SU-DHL-6 (cell line): ENCODE results near the gene SAFB.

Experiments
- H2AFZ ChIP-seq: fragments of 200-600 bp; sonication (generic); 2 replicates; pipeline ENCODE4 v1.6.1; 2014; ENCODE audit warnings: low read depth, mild to moderate bottlenecking, moderate library complexity, mixed read lengths, antibody characterized with exemption, low read length; ENCODE audit not compliant: severe bottlenecking
- H3F3A ChIP-seq: fragments of 200-600 bp; shearing (Covaris generic); 2 replicates; pipeline ENCODE4 v1.6.0; 2016; ENCODE audit warnings: antibody characterized with exemption, mild to moderate bottlenecking; ENCODE audit not compliant: insufficient read depth
- H3K27ac ChIP-seq: fragments of 200-600 bp; sonication (generic); 2 replicates; pipeline ENCODE4 v1.5.1; 2016; ENCODE audit warnings: low read depth, mild to moderate bottlenecking, low read length, moderate library complexity, mixed read lengths
- H3K27me3 ChIP-seq: fragments of 200-600 bp; sonication (generic), shearing (Covaris generic); 2 replicates; pipeline ENCODE4 v1.6.0; 2014; ENCODE audit warnings: mild to moderate bottlenecking, low read length
- H3K36me3 ChIP-seq: fragments of 200-600 bp; sonication (generic); 2 replicates; pipeline ENCODE4 v1.6.1; 2014; ENCODE audit warnings: mild to moderate bottlenecking, low read length, mixed read lengths
- H3K4me2 ChIP-seq: fragments of 300-600, 200-600 bp; shearing (Covaris generic), sonication (generic); 2 replicates; pipeline ENCODE4 v1.6.0; 2014; ENCODE audit warnings: low read length, low read depth, mild to moderate bottlenecking; ENCODE audit not compliant: poor library complexity, severe bottlenecking
- H3K4me3 ChIP-seq: fragments of 200-600 bp; sonication (generic); 2 replicates; pipeline ENCODE4 v1.5.1; 2014; ENCODE audit warnings: antibody characterized with exemption, low read length, mild to moderate bottlenecking, mixed read lengths; ENCODE audit not compliant: insufficient read depth, poor library complexity, severe bottlenecking
- H3K79me2 ChIP-seq: fragments of 200-600 bp; sonication (generic); 2 replicates; pipeline ENCODE4 v1.6.1; 2014; ENCODE audit warnings: mild to moderate bottlenecking, low read length, moderate library complexity; ENCODE audit not compliant: insufficient read depth
- H3K9ac ChIP-seq: fragments of 200-600 bp; sonication (generic); 2 replicates; pipeline ENCODE4 v1.7.0; 2014; ENCODE audit warnings: mild to moderate bottlenecking, low read length
- H3K9me2 ChIP-seq: fragments of 200-600 bp; sonication (generic); replicated peaks from 2 replicates; pipeline ENCODE4 v1.6.1; 2014; ENCODE audit warnings: low read length; ENCODE audit not compliant: insufficient read depth
- H3K9me3 ChIP-seq: fragments of 200-600 bp; sonication (generic); 2 replicates; pipeline ENCODE4 v1.6.1; 2014; ENCODE audit warnings: low read length, mixed read lengths; ENCODE audit not compliant: insufficient read depth
- H4K20me1 ChIP-seq: fragments of 200-600 bp; sonication (generic); 2 replicates; pipeline ENCODE4 v1.6.1; 2014; ENCODE audit warnings: low read depth, mild to moderate bottlenecking, antibody characterized with exemption, low read length, moderate library complexity, mixed read lengths
- CTCF ChIP-seq: fragments of 200-600 bp; sonication (generic); IDR thresholded peaks from one replicate; pipeline ENCODE4 v1.5.1; 2017; ENCODE audit warnings: antibody characterized with exemption, mild to moderate bottlenecking, low read length, moderate library complexity; ENCODE audit not compliant: insufficient read depth, poor library complexity, severe bottlenecking
- EZH2phosphoT487 ChIP-seq: fragments of 200-600 bp; sonication (generic), shearing (Covaris generic); conservative IDR thresholded peaks from 2 replicates; pipeline ENCODE4 v1.6.1; 2018; ENCODE audit warnings: mild to moderate bottlenecking, antibody characterized with exemption, low read length, moderate library complexity, mixed read lengths

SAFB gene

GRCh38 chr19:5579286-5579685 is 43.6 kb upstream of the SAFB start:
- Histone ChIP-seq H4K20me1 (no peaks in the 10 kb centered on the region), H3K9me2 (no peaks in the 10 kb centered on the region), H3K9me3 (no peaks in the 10 kb centered on the region), H3K27me3 (no peaks in the 10 kb centered on the region), H3F3A (no peaks in the 10 kb centered on the region), H3K79me2 (no peaks in the 10 kb centered on the region), H3K4me3 (no peak overlapping the region), H3K4me2 (no peak overlapping the region), H2AFZ (no peak overlapping the region), H3K36me3 (no peaks in the 10 kb centered on the region), H3K27ac (no peak overlapping the region), H3K9ac (no peak overlapping the region)
- no peak for TF ChIP-seq EZH2phosphoT487
- TF ChIP-seq CTCF, result no peak

DNA sequence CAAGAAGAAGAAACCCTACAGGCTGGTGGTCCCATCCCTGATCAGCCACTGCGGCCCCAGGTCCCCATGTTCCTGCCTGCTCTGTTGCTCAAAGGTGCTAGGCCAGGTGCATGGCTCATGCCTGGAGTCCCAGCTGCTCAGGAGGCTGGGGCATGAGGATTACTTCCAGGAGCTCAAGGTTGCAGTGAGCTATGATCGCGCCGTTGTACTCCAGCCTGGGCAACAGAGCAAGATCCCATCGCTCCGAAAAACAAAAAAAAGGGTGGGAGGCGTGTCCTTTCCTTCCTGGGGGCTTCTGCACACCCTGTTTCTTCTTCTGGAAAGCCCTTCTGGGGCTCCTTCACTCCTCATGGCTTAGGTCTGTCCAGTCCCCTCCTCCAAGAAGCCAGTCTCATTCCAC is 43.2 kb upstream of the SAFB start:
- H3K9me2 ChIP-seq, result no peaks in the 10 kb centered on the region
- no peak overlapping the region for H2AFZ ChIP-seq
- no peaks in the 10 kb centered on the region for H4K20me1 ChIP-seq
- no peaks in the 10 kb centered on the region for H3K27me3 ChIP-seq
- no peak overlapping the region for H3K4me3 ChIP-seq
- H3K9me3 ChIP-seq, result no peaks in the 10 kb centered on the region
- H3K79me2 ChIP-seq, result no peaks in the 10 kb centered on the region
- H3F3A ChIP-seq, result no peaks in the 10 kb centered on the region
- no peak overlapping the region for H3K9ac ChIP-seq
- no peak overlapping the region for H3K27ac ChIP-seq
- no peak overlapping the region for H3K4me2 ChIP-seq
- TF ChIP-seq EZH2phosphoT487 (no peak), CTCF (no peak)
- no peaks in the 10 kb centered on the region for H3K36me3 ChIP-seq

- H3K9ac ChIP-seq, result no peak overlapping the region
- no peak overlapping the region for H3K27ac ChIP-seq
- H2AFZ ChIP-seq, result no peak overlapping the region
- no peaks in the 10 kb centered on the region for H3K9me3 ChIP-seq
- H3K9me2 ChIP-seq, result no peaks in the 10 kb centered on the region
- H3K36me3 ChIP-seq, result no peaks in the 10 kb centered on the region
- H3F3A ChIP-seq, result no peaks in the 10 kb centered on the region
- TF ChIP-seq CTCF, result no peak
- TF ChIP-seq EZH2phosphoT487, result no peak
- H3K27me3 ChIP-seq, result no peaks in the 10 kb centered on the region
- no peak overlapping the region for H3K4me3 ChIP-seq
- no peaks in the 10 kb centered on the region for H3K79me2 ChIP-seq
- no peaks in the 10 kb centered on the region for H4K20me1 ChIP-seq
- no peak overlapping the region for H3K4me2 ChIP-seq
Measured at GRCh38 chr19:5580161-5580571, 42.7 kb upstream of the SAFB start.
